Measurements from ENCODE around the gene HECTD4.

DNA sequence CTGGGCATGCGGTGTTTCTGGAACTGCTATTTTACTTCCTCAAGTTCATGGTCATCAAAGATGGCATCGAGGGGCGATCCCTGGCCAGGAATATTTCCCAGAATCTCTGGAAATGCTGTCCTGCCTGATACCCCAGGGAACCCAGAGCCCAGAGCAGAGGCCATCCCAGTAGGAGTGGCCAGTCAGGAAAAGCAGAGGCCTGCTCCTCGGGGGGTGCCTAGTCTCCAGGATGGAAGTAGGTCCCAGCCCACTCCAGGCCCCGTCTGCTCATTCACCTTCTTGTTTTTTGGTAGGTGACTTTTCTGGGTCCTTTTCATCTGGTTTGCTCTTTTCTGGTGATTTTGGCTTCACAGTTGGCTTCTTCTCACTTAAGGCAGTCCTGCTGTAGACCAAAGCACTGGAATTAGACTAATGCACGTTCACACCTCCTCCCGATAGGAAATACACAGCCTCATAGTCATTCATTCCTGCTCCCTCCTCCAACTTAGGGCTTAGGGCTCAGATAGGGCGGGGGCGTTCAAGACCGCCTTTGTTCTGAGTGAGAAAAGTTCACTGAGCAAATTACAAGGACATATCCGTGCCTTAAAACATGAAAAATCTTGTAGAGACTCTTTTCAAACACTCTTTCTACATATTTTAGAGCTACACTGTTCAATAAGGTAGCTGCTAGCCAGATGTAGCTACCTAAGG lies 205.8 kb downstream of the HECTD4 start:
- TF ChIP-seq, protein P1, sequence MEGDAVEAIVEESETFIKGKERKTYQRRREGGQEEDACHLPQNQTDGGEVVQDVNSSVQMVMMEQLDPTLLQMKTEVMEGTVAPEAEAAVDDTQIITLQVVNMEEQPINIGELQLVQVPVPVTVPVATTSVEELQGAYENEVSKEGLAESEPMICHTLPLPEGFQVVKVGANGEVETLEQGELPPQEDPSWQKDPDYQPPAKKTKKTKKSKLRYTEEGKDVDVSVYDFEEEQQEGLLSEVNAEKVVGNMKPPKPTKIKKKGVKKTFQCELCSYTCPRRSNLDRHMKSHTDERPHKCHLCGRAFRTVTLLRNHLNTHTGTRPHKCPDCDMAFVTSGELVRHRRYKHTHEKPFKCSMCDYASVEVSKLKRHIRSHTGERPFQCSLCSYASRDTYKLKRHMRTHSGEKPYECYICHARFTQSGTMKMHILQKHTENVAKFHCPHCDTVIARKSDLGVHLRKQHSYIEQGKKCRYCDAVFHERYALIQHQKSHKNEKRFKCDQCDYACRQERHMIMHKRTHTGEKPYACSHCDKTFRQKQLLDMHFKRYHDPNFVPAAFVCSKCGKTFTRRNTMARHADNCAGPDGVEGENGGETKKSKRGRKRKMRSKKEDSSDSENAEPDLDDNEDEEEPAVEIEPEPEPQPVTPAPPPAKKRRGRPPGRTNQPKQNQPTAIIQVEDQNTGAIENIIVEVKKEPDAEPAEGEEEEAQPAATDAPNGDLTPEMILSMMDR (IDR thresholded peaks at IDR 0.05): no peak
- TF ChIP-seq POLR2AphosphoS5 (IDR thresholded peaks at IDR 0.05; ENCODE audit: low read depth, low read length): no peak

All from Panc1 (cell line).